ENCODE data around the gene EFNA4. TPM values are rescaled to one million over a fixed set of nuclear protein-coding genes. Genes with fewer than 3 reads are reported as not detected.

EFNA4 gene
- total RNA-seq, 1 experiment from 2014 or later, result 9.8 TPM

- TF ChIP-seq ZNF274 (IDR thresholded peaks at IDR 0.05; ENCODE audit: low read depth, low read length), result no peak
- no peak for TF ChIP-seq SIN3A (IDR thresholded peaks at IDR 0.05; ENCODE audit: low read depth)
- TF ChIP-seq, protein P1, sequence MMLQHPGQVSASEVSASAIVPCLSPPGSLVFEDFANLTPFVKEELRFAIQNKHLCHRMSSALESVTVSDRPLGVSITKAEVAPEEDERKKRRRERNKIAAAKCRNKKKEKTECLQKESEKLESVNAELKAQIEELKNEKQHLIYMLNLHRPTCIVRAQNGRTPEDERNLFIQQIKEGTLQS (IDR thresholded peaks at IDR 0.05), result no peak
- no peak for TF ChIP-seq SRF (IDR thresholded peaks at IDR 0.05; ENCODE audit: low read depth)
- TF ChIP-seq YY1 (IDR thresholded peaks at IDR 0.05; ENCODE audit: extremely low read depth, insufficient replicate concordance, low read depth, low read length), result no peak
- no peak for TF ChIP-seq CBX3 (IDR thresholded peaks at IDR 0.05; ENCODE audit: low read depth)
- no peak for TF ChIP-seq SP1 (IDR thresholded peaks at IDR 0.05; ENCODE audit: low read depth)
- TF ChIP-seq EGR1 (IDR thresholded peaks at IDR 0.05; ENCODE audit: low read depth), result no peak
- TF ChIP-seq, protein P2, sequence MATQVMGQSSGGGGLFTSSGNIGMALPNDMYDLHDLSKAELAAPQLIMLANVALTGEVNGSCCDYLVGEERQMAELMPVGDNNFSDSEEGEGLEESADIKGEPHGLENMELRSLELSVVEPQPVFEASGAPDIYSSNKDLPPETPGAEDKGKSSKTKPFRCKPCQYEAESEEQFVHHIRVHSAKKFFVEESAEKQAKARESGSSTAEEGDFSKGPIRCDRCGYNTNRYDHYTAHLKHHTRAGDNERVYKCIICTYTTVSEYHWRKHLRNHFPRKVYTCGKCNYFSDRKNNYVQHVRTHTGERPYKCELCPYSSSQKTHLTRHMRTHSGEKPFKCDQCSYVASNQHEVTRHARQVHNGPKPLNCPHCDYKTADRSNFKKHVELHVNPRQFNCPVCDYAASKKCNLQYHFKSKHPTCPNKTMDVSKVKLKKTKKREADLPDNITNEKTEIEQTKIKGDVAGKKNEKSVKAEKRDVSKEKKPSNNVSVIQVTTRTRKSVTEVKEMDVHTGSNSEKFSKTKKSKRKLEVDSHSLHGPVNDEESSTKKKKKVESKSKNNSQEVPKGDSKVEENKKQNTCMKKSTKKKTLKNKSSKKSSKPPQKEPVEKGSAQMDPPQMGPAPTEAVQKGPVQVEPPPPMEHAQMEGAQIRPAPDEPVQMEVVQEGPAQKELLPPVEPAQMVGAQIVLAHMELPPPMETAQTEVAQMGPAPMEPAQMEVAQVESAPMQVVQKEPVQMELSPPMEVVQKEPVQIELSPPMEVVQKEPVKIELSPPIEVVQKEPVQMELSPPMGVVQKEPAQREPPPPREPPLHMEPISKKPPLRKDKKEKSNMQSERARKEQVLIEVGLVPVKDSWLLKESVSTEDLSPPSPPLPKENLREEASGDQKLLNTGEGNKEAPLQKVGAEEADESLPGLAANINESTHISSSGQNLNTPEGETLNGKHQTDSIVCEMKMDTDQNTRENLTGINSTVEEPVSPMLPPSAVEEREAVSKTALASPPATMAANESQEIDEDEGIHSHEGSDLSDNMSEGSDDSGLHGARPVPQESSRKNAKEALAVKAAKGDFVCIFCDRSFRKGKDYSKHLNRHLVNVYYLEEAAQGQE (IDR thresholded peaks at IDR 0.05; ENCODE audit: low read depth), result no peak
- no peak for TF ChIP-seq EZH2phosphoT487 (IDR thresholded peaks at IDR 0.05; ENCODE audit: borderline replicate concordance)
- no peak for TF ChIP-seq ELF1 (IDR thresholded peaks at IDR 0.05; ENCODE audit: borderline replicate concordance, low read depth)
- TF ChIP-seq EZH2 (IDR thresholded peaks at IDR 0.05), result no peak
- TF ChIP-seq JUND (IDR thresholded peaks at IDR 0.05), result no peak
- TF ChIP-seq CEBPB (IDR thresholded peaks at IDR 0.05; ENCODE audit: low read depth), result no peak
- no peak for TF ChIP-seq POLR2A (IDR thresholded peaks at IDR 0.05; ENCODE audit: borderline replicate concordance, extremely low read depth, insufficient read depth, insufficient read length)
- no peak for TF ChIP-seq ZBTB33 (IDR thresholded peaks at IDR 0.05; ENCODE audit: extremely low read depth, insufficient replicate concordance, low read length)
- peaks cover 25% of the 10 kb centered on the region for H3K79me2 ChIP-seq (ENCODE audit: insufficient read depth, low read length)
- ATAC-seq, result no peak
Measured at GRCh38 chr1:155048449-155049334, 14.8 kb upstream of the EFNA4 start.

More at GRCh38 chr1:155048449-155049334, 14.8 kb upstream of the EFNA4 start:
- no peak overlapping the region for H3K4me3 ChIP-seq (replicated peaks in 1 of 2; ENCODE audit: low read depth in 1 of 2, low read length in 2 of 2)
- ChIA-PET POLR2A (no interaction called here), RAD21 (ENCODE audit: low non-redundant PET in 1 of 2, low total read pairs in 2 of 2, uncharacterized antibody in 2 of 2, unreplicated experiment in 2 of 2) (no interaction called here), CTCF (interaction anchor here (1.0 to 1.6 kb wide), 3 partner anchors 10 to 49 kb away, joined by 4 to 6 read pairs (median 4); no protein-coding TSS in a partner anchor)
- no peak overlapping the region for H3K27ac ChIP-seq (ENCODE audit: low read depth, low read length)
- no peaks in the 10 kb centered on the region for H4K20me1 ChIP-seq (ENCODE audit: insufficient read depth)
- H3K27me3 ChIP-seq (ENCODE audit: insufficient read depth, low read length), result no peaks in the 10 kb centered on the region
- no TSS peak for BruUV-seq (replicated peaks)
- H3K4me1 ChIP-seq (ENCODE audit: control insufficient read depth in 1 of 2, insufficient read depth in 2 of 2, low read length in 2 of 2), result peaks cover 22 to 56% of the 10 kb centered on the region in 2 experiments
- no peaks in the 10 kb centered on the region for H3K9me2 ChIP-seq (ENCODE audit: insufficient read depth)
- H3K4me2 ChIP-seq (ENCODE audit: low read length), result no peak overlapping the region
- intact Hi-C loops (cut with micrococcal nuclease), result no loop called here
- no peak overlapping the region for H3K9ac ChIP-seq (ENCODE audit: low read length)
- H3K9me3 ChIP-seq (ENCODE audit: control insufficient read depth in 1 of 2, insufficient read depth in 1 of 2, low read depth in 1 of 2, low read length in 2 of 2), result no peaks in the 10 kb centered on the region
- H3K36me3 ChIP-seq (ENCODE audit: control insufficient read depth in 1 of 2, insufficient read depth in 2 of 2, low read length in 2 of 2), result no peaks in the 10 kb centered on the region; a peak in 1 of 4 replicates
- H2AFZ ChIP-seq (ENCODE audit: low read depth, low read length, poor library complexity, severe bottlenecking), result no peak overlapping the region
- DNase-seq (ENCODE audit: low read depth, low spot score), result no peak
